ENCODE measurements around the gene GSTP1.

DNA sequence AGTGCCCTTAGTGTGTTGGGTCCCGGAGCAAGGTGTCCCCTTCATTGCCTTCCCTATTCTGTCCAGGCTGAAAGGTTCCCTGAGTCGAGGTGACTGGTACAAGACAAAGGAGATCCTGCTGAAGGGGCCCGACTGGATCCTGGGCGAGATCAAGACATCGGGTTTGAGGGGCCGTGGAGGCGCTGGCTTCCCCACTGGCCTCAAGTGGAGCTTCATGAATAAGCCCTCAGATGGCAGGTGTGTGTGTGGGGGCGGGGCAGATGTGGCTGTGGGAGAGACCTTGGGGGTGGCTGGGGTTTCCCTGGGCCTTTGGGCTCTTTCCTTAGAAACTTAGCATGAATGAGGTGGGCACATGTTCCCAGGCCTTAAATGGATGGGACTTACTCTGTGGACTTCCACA is 24.9 kb downstream of the GSTP1 start:
- TF ChIP-seq ZNF639 (CRISPR knock-in tag; conservative IDR thresholded peaks at IDR 0.05 in 1 of 2, IDR thresholded peaks at IDR 0.05 in 1 of 2) (no peak), CC2D1A (IDR thresholded peaks at IDR 0.05) (no peak), FOXM1 (IDR thresholded peaks at IDR 0.05; ENCODE audit: low read depth) (no peak), FOXM1 (CRISPR knock-in tag; IDR thresholded peaks at IDR 0.05; ENCODE audit: low read depth) (no peak), JUN (IDR thresholded peaks at IDR 0.05; ENCODE audit: borderline replicate concordance, low read depth, low read length) (no peak), JUN (CRISPR knock-in tag; IDR thresholded peaks at IDR 0.05; ENCODE audit: borderline replicate concordance) (no peak), CTCF (IDR thresholded peaks at IDR 0.05 in 2 of 3, conservative IDR thresholded peaks at IDR 0.05 in 1 of 3; ENCODE audit: insufficient read depth in 2 of 3, low read depth in 1 of 3, low read length in 3 of 3) (no peak), PBX2 (CRISPR knock-in tag; IDR thresholded peaks at IDR 0.05; ENCODE audit: low read depth) (no peak), PBX2 (tag; conservative IDR thresholded peaks at IDR 0.05; ENCODE audit: low read depth) (no peak), SP2 (IDR thresholded peaks at IDR 0.05; ENCODE audit: extremely low read depth, low read depth, low read length, poor library complexity, severe bottlenecking) (no peak), CREM (IDR thresholded peaks at IDR 0.05; ENCODE audit: low read depth) (no peak)
- TF ChIP-seq, protein P1, sequence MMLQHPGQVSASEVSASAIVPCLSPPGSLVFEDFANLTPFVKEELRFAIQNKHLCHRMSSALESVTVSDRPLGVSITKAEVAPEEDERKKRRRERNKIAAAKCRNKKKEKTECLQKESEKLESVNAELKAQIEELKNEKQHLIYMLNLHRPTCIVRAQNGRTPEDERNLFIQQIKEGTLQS (IDR thresholded peaks at IDR 0.05) = no peak
- TF ChIP-seq, protein P1 (CRISPR knock-in tag; conservative IDR thresholded peaks at IDR 0.05) = no peak
- TF ChIP-seq, protein P2, sequence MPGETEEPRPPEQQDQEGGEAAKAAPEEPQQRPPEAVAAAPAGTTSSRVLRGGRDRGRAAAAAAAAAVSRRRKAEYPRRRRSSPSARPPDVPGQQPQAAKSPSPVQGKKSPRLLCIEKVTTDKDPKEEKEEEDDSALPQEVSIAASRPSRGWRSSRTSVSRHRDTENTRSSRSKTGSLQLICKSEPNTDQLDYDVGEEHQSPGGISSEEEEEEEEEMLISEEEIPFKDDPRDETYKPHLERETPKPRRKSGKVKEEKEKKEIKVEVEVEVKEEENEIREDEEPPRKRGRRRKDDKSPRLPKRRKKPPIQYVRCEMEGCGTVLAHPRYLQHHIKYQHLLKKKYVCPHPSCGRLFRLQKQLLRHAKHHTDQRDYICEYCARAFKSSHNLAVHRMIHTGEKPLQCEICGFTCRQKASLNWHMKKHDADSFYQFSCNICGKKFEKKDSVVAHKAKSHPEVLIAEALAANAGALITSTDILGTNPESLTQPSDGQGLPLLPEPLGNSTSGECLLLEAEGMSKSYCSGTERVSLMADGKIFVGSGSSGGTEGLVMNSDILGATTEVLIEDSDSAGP (CRISPR knock-in tag; IDR thresholded peaks at IDR 0.05) = no peak
